Right renal pelvis (tissue), 4 donors: ENCODE data around the gene PROS1. TPM values are rescaled to one million over a fixed set of nuclear protein-coding genes. Genes with fewer than 3 reads are reported as not detected.

Source experiments
- DNase-seq, 4 donors: peaks; one replicate each; pipeline ENCODE4 v3.0.0-alpha.2; 2013; ENCODE audit warnings: low read depth in 4 of 4, low spot score in 3 of 4, missing footprints in 1 of 4
- polyA plus RNA-seq, 4 donors: library from polyadenylated mRNA; unstranded; fragments of 120-200 nt; gene quantifications; one replicate each; pipeline ENCODE4 v1.2.1, GENCODE V29; 2013; ENCODE audit not compliant: insufficient read length in 4 of 4

Gene PROS1
- polyA plus RNA-seq: 10 to 100 TPM; 38.0 to 50.9 (median 42.8) TPM

DNA sequence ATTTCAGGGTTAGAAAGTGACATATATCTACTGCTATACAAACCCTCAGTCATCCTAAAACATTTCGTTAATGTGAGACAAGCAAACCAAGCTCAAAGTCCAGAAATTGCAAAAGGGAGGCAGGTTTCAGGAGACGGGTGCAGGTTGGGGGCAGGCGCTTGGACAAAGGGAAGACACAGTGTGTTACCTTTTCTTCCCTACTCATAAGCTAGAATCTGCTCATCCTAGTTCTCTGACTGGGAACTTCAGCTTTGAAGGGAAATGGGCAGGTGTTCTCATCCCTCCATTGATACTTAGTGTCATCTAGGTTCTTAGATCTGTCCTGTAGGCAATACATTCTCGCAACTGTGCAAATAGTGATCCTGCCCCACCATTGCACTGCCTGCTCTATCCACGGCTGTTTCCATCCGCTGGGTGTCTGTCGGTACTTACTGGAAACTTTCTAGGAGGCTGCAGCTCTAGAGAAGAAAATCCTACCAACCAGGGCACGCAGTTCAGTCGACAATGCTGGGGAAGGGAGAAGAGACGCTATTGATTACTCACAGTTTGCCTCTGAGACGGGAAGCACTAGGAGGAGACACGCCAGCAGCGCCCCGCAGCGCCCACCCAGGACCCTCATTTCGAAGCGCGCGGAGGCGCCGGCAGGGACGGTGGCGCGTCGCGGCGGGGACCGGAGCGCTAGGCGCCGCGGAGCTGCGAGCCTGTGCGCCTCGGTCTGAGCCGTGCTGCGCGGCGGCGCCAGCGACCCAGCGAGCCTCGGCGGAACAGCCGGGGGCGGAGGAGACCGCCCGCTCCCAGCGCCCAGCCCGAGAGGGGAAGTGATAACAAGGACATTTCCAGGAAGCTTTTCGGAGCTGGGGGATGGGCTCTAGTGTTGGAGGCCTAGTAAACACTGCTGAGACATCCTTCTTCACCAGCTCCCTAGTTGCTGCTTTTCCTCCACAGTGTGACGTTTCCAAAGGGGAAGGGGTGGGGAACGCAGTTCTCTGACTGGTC lies at the start of gene PROS1:
Gene PROS1, minus strand, starts transcription at position 766 of the 996 bp plus-strand sequence. Its CDS starts 147 bp downstream, at position 619.
- DNase-seq: peak; percentile 65 to 75 (median 72)

DNA sequence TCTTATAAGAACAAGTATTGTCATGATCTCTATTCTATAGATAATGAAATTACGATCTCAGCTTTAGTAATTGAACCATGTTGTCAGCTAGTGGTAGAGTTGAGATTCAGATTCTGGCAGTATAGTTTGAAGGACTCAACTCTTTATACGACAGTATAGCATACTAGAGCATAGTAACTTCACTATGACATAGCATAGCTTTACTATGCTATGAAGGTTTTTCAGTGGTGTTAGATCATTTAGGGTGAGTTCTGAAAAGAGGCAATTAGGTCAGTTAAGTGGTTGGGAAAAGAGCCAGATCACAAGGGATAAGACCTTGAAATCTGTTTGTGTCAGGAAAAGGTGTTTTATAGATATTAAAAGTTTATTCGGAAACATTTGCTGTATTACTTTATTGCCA lies 46.6 kb upstream of the PROS1 start:
- DNase-seq: no peak

- DNase-seq: no peak
Measured at GRCh38 chr3:94019659-94020058, 46.0 kb upstream of the PROS1 start.

DNA sequence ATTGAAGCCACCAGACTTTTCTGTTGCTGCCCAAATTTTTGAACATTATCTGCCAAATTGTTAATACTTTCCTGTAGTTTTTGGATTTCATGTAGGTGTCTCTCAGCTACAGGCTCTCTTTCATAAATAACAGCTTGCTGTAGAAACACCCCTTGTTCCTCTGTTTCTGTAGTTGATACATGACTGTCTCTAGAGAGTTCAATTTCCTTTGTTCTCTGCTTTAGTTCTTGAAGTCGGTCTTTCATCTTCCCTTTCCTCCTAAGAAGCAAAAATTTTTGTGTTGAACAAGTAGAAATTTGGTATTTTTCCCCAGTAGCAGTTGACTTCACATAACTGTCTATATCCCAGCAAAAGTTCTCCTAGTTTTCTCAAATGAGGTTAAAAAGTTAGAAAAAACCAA lies 41.3 kb upstream of the PROS1 start:
- no peak for DNase-seq

DNA sequence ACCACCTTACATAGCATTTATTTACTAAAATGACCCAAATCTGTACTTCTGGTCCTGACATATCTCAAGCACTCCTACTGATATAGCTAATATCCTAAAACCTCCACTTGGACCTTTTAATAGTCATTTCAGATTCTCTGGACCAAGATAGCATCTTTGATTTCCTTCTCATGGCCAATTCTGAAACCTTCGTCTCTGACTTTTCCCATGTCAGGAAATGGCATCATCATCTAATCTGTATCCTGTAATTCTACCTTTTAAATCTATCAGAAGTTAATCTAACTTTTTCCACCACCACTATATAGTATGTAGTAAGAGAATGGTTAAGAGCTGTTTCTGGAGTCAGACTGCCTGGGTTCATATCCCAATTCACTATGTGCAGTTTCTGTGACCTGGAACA lies 38.5 kb upstream of the PROS1 start:
- no peak for DNase-seq

DNA sequence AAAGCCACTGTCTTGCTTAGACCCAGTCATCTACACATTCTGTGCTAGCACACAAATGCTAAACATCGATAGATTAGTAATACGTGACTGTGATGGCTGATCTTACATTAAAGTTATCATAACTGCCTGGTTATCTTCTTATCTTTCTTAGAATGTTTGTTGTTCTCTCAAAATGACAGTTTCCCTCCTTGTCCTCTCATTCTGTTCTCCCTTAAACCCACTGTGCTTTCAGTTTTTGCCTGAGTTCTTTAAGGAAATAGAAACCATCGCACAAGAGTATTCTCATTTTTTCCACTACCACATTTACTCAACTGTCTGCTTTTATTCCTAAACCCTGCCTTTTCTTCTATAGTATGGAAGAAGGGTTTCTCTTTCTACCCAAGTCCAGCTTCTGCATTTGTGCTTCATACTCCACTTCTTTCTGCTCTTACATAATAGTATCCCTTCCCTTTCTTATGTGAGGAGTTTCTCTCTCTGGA lies 37.6 kb upstream of the PROS1 start:
- DNase-seq: no peak

DNA sequence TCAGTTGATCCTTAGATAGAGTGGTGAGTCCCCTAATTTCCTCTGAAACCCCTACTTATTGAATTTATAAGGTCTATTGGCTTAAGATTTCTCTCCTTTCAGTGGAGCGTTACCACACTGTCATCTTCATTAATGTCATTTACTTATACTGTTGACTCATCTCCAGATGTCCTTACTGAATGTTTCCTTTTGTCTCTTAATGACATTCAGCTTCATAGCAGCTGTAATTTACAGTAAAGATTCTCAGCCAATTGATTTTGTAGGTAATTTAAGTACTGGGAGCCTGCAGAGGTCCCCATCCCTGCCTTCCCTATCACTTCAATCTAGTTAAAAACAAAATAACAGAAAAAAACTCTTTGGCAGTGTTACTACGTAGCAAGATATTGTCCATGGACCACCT lies 35.9 kb upstream of the PROS1 start:
- no peak for DNase-seq

DNA sequence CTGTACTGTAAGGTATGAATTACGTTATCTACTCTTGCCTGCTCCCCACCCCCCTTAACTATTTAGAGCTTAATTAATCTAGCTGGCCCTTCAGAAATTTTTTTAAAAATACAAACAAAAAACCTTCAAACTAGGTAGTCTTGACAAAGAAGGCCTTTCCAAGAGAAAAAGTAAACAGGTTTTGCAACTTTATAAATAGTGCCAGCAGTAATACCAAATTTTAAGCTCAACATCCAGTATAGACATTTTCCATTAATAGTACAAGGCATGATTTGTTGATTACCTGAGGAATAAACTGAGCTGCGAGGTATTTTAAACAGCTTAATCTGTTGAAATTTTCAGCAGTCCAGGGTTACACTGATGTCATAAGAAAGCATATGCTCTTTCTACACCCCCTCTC lies 34.6 kb upstream of the PROS1 start:
- no peak for DNase-seq

DNA sequence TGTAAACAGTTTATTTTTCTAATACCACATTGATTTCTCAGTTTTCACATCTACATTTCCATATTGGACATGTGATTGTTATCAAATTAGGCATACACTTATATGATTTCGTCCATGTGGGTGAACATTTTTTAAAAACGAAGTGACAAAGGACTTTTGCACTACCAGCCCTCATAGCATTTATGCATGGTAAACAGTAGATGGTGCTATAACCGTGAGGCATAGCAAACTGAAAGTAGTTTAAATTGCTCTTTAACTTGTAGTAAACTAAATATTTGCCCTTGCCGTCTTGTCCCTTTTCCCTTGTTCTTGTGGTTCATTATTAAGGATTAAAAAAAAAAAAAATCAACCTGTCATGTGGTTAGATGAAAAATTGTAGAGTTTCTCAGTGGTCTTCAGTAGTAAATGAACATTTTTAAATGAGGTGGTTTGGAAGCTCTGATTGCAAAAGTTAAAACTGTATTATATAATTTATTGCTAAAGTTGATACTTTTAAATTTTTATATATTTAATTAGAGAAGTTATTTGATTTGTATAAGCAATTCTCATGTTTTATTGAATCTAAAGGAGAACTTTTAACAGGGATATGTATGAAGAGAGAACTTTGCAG lies 30.7 kb upstream of the PROS1 start:
- no peak for DNase-seq

DNA sequence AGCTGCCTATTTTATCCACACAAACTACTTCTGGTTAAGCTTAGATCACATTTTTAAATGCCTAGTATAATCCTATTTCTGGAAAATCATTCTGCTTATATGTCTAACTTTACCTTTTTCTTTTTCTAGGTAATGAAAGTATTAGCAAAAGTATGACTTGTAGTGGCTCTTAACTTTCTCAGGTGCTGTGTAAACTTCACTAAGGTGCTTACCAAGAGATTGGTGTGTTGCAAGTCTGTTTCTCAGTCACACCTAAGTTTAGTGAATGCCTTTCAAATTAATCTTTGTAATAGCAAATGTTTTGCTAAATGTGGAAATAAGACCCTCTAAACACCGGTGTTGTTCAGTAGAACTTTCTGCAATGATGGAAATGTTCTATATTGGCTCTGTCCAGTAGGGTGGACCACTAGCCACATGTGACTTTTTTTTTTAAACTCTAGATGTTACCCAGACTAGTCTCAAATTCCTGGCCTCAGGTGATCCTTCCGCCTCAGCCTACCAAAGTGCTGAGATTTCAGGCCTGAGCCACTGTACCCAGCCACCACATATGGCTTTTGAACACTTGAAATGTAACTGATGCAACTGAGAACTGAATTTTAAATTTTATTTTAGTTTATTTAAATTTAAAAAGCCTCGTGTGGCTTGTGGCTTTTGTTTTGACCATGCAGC lies 28.3 kb upstream of the PROS1 start:
- DNase-seq: no peak

DNA sequence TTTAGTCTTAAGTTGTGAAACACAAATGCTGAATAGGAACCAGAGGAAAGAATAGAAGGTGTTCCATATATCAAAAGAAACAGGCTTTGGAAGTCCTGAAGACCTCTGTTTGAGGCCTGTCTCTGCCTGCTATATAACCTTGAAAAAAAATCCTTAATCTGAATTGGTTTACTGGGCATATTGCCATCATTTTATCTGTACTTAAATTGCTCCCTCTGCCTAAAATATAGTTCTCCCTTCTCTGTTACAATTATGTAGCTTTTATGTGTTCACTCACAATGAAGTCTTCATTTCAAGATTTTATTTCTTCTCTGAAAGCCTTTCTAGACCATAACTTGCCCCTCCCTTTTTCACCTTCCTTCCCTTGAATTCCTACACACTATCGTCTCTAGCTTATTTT lies 27.5 kb upstream of the PROS1 start:
- DNase-seq: no peak

- DNase-seq: no peak
Measured at GRCh38 chr3:93994056-93994455, 20.4 kb upstream of the PROS1 start.

- DNase-seq: no peak
Measured at GRCh38 chr3:93992207-93992606, 18.5 kb upstream of the PROS1 start.

DNA sequence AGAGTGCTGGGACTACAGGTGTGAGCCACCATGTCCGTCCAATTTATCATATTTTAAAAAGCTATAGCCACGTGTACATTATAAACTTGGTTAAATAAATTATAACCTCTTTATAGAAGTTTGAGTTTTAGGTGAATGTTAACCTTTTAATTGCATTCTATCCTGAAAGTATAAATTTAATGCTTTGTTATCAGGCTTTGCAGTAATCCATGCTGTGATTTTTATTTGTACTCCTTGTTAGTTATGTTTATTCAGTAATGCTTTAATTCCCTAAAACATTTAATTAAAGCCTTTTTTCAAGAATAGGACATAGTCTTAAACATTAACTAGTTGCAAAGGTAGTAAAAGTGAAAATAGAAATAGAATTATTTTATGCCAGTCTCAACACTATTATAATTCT lies 17.9 kb upstream of the PROS1 start:
- DNase-seq: no peak

GRCh38 chr3:93989241-93989640 lies 15.5 kb upstream of the PROS1 start:
- no peak for DNase-seq

GRCh38 chr3:93988764-93989163 lies 15.1 kb upstream of the PROS1 start:
- DNase-seq: no peak

GRCh38 chr3:93988283-93988682 lies 14.6 kb upstream of the PROS1 start:
- no peak for DNase-seq

DNA sequence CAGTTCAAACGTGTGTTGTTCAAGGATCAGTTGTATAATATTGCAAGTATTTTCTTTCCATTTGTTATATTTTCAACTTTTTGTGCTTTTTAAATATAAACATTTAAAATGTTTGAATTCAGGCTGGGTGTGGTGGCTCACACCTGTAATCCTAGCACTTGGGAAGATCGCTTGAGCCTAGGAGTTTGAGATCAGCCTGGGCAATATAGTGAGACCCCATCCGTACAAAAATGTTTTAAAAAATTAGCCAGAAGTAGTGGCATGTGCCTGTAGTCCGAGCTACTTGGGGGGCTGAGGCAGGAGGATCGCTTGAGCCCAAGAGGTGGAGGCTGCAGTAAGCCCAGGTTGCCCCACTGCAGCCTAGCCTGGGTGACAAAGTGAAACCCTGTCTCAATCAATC lies 10.9 kb upstream of the PROS1 start:
- DNase-seq: no peak

DNA sequence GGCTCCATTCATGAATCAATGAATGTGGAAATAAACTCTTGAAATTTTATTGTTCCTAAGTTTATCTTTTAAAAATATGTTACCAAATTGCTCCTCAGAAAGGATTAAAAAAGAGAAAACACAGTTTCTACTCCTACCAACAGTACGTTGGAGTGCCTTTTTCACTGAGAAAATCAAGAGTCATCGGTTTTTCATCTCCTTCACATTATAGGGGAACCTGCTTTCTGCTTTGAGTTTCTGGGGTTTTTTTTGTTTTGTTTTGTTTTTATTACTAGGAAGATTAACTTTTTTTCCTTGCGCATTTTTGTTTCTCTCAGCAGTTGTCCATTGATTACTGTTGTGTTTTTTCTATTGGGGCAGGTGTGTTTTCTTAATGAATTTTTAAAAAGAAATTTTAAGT lies 9.7 kb upstream of the PROS1 start:
- DNase-seq: no peak

DNA sequence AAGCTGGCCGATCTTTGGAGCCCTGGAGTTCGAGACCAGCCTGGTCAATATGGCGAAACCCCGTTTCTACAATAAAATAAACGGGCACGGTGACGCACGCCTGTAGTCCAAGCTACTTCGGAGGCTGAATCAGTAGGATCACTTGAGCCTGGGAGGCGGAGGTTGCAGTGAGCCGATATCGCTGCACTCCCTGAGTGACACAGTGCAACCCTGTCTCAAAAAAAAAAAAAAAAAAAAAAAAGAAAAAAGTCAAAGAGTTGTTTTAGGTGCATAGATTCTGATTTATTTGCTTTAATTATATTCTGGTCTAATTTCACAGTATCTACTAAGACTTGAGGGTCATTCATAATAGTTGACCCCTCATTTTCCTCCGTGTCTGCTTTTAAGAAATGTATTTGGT lies 8.0 kb upstream of the PROS1 start:
- DNase-seq: no peak
